K562 (cell line): ENCODE data around the gene FA2H. TPM values are rescaled to one million over a fixed set of nuclear protein-coding genes. Genes with fewer than 3 reads are reported as not detected.

Experiments used
- ARID2 ChIP-seq: fragments of 450-650 bp; IDR thresholded peaks from 2 replicates; pipeline ENCODE4 v1.6.1; 2017; ENCODE audit warnings: antibody characterized with exemption, mild to moderate bottlenecking
- CCAR2 ChIP-seq: fragments of 200-400 bp; formaldehyde crosslinking; IDR thresholded peaks from 2 replicates; pipeline ENCODE4 v1.6.1; 2017; ENCODE audit warnings: mild to moderate bottlenecking, low read depth, low read length
- CHD4 ChIP-seq: fragments of 200-600 bp; sonication (generic); IDR thresholded peaks from 3 replicates; pipeline ENCODE4 v1.6.1; 2012; ENCODE audit warnings: low read depth, mild to moderate bottlenecking, mixed read lengths, low read length, inconsistent platforms; ENCODE audit not compliant: insufficient read depth, insufficient replicate concordance, poor library complexity, severe bottlenecking
- CREM ChIP-seq: IDR thresholded peaks from 2 replicates; pipeline ENCODE4 v1.6.1; 2014; ENCODE audit warnings: antibody characterized with exemption, low read depth
- DNMT1 ChIP-seq: fragments of 450-650 bp; IDR thresholded peaks from 2 replicates; pipeline ENCODE4 v1.6.1; 2016; ENCODE audit warnings: antibody characterized with exemption, mild to moderate bottlenecking
- FOXA3 ChIP-seq, 2 experiments: fragments of 450-650 bp in 1 of 2; sonication (generic) in 1 of 2; formaldehyde crosslinking; IDR thresholded peaks in 1 of 2; conservative IDR thresholded peaks in 1 of 2; 2 replicates each; pipeline versions ENCODE4 v1.4.0 to v1.8.0; 2020 to 2022; ENCODE audit warnings: mild to moderate bottlenecking in 2 of 2, missing genetic modification reagents in 1 of 2
- GABPA ChIP-seq: fragments of 200-800 bp; sonication (Bioruptor generic); conservative IDR thresholded peaks from 2 replicates; pipeline ENCODE4 v1.6.1; 2016; ENCODE audit warnings: low read depth, missing genetic modification characterization, missing compliant biosample characterization
- GATA2 ChIP-seq: sonication (generic); formaldehyde crosslinking; IDR thresholded peaks from 2 replicates; pipeline ENCODE4 v1.4.0; 2020; ENCODE audit warnings: mild to moderate bottlenecking, missing genetic modification reagents
- HEY1 ChIP-seq: fragments of 250-450 bp; sonication (Bioruptor Pico); IDR thresholded peaks from 2 replicates; pipeline ENCODE4 v1.5.0; 2020; ENCODE audit warnings: mild to moderate bottlenecking, moderate library complexity, borderline replicate concordance
- MAZ ChIP-seq, 2 experiments: fragments of 450-650 bp in 1 of 2; sonication (generic) in 1 of 2; formaldehyde crosslinking; IDR thresholded peaks in 1 of 2; conservative IDR thresholded peaks in 1 of 2; 2 replicates each; pipeline versions ENCODE4 v1.4.0 to v1.5.0; 2020; ENCODE audit warnings: mild to moderate bottlenecking in 1 of 2, missing genetic modification reagents in 1 of 2
- MBD2 ChIP-seq: sonication (generic); IDR thresholded peaks from 2 replicates; pipeline ENCODE4 v1.6.1; 2016; ENCODE audit warnings: low read depth, borderline replicate concordance
- MTA1 ChIP-seq: fragments of 450-650 bp; IDR thresholded peaks from 2 replicates; pipeline ENCODE4 v1.6.1; 2017; ENCODE audit warnings: borderline replicate concordance
- NUFIP1 ChIP-seq: fragments of 450-650 bp; IDR thresholded peaks from 2 replicates; pipeline ENCODE4 v1.6.1; 2018; ENCODE audit not compliant: partially characterized antibody
- RCOR1 ChIP-seq, 2 experiments: IDR thresholded peaks; 2 replicates each; pipeline ENCODE4 v1.6.1; 2012; ENCODE audit warnings: low read depth in 2 of 2, low read length in 2 of 2, borderline replicate concordance in 1 of 2, improper control_type of control experiment in 1 of 2
- SMC3 ChIP-seq: conservative IDR thresholded peaks from 2 replicates; pipeline ENCODE4 v1.6.1; 2011; ENCODE audit warnings: low read depth, low read length, improper control_type of control experiment; ENCODE audit not compliant: insufficient read depth
- SNIP1 ChIP-seq: fragments of 450-650 bp; IDR thresholded peaks from 2 replicates; pipeline ENCODE4 v1.7.1; 2017; ENCODE audit warnings: low read depth, mild to moderate bottlenecking
- TGIF2 ChIP-seq: sonication (generic); formaldehyde crosslinking; IDR thresholded peaks from 2 replicates; pipeline ENCODE4 v1.8.1; 2022; ENCODE audit warnings: mild to moderate bottlenecking, missing genetic modification reagents, moderate library complexity
- ZNF274 ChIP-seq: IDR thresholded peaks from 2 replicates; pipeline ENCODE4 v1.6.1; 2011; ENCODE audit warnings: low read depth, mild to moderate bottlenecking, low read length, moderate library complexity, borderline replicate concordance
- polyA plus RNA-seq, 8 experiments: library from polyadenylated mRNA; depleted of rRNA in 4 of 8; stranded (reverse) in 5 of 8; unstranded in 3 of 8; fragments of >200 nt; fragmentation: Nextera tagmentation in 2 of 8; fragmentation: Illumina TruSeq in 1 of 8; extraction: Ambion mirVana in 2 of 8; extraction: Trizol in 1 of 8; gene quantifications; 2 replicates each; pipeline versions ENCODE4 v1.2.1 to v1.2.3, GENCODE V29; 2011 to 2014; ENCODE audit warnings: inconsistent platforms in 1 of 8, missing spikeins in 1 of 8
- total RNA-seq, 7 experiments: library from RNA; depleted of rRNA in 6 of 7; stranded (reverse); fragments of >200 nt in 6 of 7; fragmentation: Illumina TruSeq in 2 of 7; extraction: Trizol in 2 of 7; gene quantifications; 2 replicates each; pipeline versions ENCODE4 v1.2.1 to v1.2.3, GENCODE V29; 2011 to 2021; ENCODE audit warnings: low replicate concordance in 1 of 7
- TF ChIP-seq, protein P1 (sequence below): fragments of 450-650 bp; IDR thresholded peaks from 2 replicates; pipeline ENCODE4 v1.6.1; 2016; ENCODE audit warnings: mild to moderate bottlenecking
- TF ChIP-seq, protein P2 (sequence below): fragments of 250-450 bp; sonication (Bioruptor Pico); IDR thresholded peaks from 2 replicates; pipeline ENCODE4 v1.9.0; 2021; ENCODE audit warnings: mild to moderate bottlenecking, inconsistent platforms
- TF ChIP-seq, protein P3 (sequence below): fragments of 450-650 bp; IDR thresholded peaks from 2 replicates; pipeline ENCODE4 v1.6.1; 2014; ENCODE audit warnings: low read depth, mild to moderate bottlenecking, moderate library complexity, borderline replicate concordance

FA2H gene
- total and polyA plus RNA-seq, 9 of the 15 experiments (the other 6 are each of a cell fraction or from before 2014, with no cell fraction given): not detected

DNA sequence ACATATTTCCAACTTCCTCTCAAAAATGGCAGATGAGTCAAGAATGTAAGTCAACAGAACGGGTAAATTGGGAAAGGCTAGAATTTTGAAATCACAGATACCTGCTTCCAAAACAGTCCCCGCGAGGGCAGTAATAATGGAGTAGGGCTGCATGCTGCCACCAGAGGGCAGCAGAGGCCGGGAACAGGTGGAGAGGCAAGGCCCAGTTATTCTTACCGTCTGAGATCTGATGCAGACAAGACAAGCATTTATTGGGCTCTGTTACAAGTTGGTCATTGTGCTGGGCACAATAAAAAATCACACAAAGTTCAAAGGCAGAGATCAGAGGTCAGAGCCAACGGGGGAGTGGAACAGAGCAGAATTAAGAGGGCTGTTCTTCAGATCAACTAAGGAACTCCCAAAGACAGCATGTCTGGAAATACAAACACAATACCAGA is 65.2 kb downstream of the FA2H start (continued):
- TF ChIP-seq, protein P1, sequence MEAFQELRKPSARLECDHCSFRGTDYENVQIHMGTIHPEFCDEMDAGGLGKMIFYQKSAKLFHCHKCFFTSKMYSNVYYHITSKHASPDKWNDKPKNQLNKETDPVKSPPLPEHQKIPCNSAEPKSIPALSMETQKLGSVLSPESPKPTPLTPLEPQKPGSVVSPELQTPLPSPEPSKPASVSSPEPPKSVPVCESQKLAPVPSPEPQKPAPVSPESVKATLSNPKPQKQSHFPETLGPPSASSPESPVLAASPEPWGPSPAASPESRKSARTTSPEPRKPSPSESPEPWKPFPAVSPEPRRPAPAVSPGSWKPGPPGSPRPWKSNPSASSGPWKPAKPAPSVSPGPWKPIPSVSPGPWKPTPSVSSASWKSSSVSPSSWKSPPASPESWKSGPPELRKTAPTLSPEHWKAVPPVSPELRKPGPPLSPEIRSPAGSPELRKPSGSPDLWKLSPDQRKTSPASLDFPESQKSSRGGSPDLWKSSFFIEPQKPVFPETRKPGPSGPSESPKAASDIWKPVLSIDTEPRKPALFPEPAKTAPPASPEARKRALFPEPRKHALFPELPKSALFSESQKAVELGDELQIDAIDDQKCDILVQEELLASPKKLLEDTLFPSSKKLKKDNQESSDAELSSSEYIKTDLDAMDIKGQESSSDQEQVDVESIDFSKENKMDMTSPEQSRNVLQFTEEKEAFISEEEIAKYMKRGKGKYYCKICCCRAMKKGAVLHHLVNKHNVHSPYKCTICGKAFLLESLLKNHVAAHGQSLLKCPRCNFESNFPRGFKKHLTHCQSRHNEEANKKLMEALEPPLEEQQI: no peak
- TF ChIP-seq CCAR2: no peak
- no peak for TF ChIP-seq TGIF2 (CRISPR knock-in tag)
- no peak for TF ChIP-seq CHD4
- TF ChIP-seq CREM: no peak
- TF ChIP-seq, protein P2, sequence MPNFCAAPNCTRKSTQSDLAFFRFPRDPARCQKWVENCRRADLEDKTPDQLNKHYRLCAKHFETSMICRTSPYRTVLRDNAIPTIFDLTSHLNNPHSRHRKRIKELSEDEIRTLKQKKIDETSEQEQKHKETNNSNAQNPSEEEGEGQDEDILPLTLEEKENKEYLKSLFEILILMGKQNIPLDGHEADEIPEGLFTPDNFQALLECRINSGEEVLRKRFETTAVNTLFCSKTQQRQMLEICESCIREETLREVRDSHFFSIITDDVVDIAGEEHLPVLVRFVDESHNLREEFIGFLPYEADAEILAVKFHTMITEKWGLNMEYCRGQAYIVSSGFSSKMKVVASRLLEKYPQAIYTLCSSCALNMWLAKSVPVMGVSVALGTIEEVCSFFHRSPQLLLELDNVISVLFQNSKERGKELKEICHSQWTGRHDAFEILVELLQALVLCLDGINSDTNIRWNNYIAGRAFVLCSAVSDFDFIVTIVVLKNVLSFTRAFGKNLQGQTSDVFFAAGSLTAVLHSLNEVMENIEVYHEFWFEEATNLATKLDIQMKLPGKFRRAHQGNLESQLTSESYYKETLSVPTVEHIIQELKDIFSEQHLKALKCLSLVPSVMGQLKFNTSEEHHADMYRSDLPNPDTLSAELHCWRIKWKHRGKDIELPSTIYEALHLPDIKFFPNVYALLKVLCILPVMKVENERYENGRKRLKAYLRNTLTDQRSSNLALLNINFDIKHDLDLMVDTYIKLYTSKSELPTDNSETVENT (CRISPR knock-in tag): no peak
- no peak for TF ChIP-seq DNMT1
- no peak for TF ChIP-seq FOXA3 (CRISPR knock-in tag; conservative IDR thresholded peaks at IDR 0.05 in 1 of 2, IDR thresholded peaks at IDR 0.05 in 1 of 2)
- no peak for TF ChIP-seq MTA1
- TF ChIP-seq MBD2: no peak
- no peak for TF ChIP-seq ZNF274
- no peak for TF ChIP-seq HEY1 (CRISPR knock-in tag)
- TF ChIP-seq SMC3: peak; percentile 93
- TF ChIP-seq SNIP1: no peak
- no peak for TF ChIP-seq NUFIP1
- TF ChIP-seq MAZ (CRISPR knock-in tag; conservative IDR thresholded peaks at IDR 0.05 in 1 of 2, IDR thresholded peaks at IDR 0.05 in 1 of 2): 0 out of 4 replicates have a peak, but pooled peaks of 1 of the 2 experiments have one; percentile 22
- no peak for TF ChIP-seq GATA2 (CRISPR knock-in tag)
- 0 out of 2 replicates have a peak, but pooled peaks have one; percentile 53 for TF ChIP-seq ARID2
- TF ChIP-seq, protein P3, sequence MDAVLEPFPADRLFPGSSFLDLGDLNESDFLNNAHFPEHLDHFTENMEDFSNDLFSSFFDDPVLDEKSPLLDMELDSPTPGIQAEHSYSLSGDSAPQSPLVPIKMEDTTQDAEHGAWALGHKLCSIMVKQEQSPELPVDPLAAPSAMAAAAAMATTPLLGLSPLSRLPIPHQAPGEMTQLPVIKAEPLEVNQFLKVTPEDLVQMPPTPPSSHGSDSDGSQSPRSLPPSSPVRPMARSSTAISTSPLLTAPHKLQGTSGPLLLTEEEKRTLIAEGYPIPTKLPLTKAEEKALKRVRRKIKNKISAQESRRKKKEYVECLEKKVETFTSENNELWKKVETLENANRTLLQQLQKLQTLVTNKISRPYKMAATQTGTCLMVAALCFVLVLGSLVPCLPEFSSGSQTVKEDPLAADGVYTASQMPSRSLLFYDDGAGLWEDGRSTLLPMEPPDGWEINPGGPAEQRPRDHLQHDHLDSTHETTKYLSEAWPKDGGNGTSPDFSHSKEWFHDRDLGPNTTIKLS: no peak
- no peak for TF ChIP-seq GABPA (tag)
- TF ChIP-seq RCOR1 (IDR thresholded peaks at IDR 0.05; ENCODE audit: borderline replicate concordance in 1 of 2, low read depth in 2 of 2, low read length in 2 of 2): peak in 1 of 2 experiments; percentile 54; a peak in 1 of 4 replicates
